Mucosa of descending colon (tissue), 3 donors: ENCODE measurements around the gene FRMD1. TPM values are rescaled to one million over a fixed set of nuclear protein-coding genes. Genes with fewer than 3 reads are reported as not detected.
"Not testable (repeated sequence)": the region's sequence is repeated elsewhere in the genome, so short reads cannot be mapped to it uniquely, and the experiment has no call there.

Experiments
- ATAC-seq: fragments of 200-7000 bp; cut with Tn5 transposase; one replicate; pipeline ENCODE4 v1.9.1; 2020; ENCODE audit warnings: mild to moderate bottlenecking, moderate library complexity
- DNase-seq, 3 donors: peaks; one replicate each; pipeline ENCODE4 v3.0.0-alpha.2; 2020
- H3K36me3 ChIP-seq: fragments of 200-600 bp; one replicate; pipeline ENCODE4 v1.8.0; 2021; ENCODE audit warnings: low read depth, mild to moderate bottlenecking
- H3K4me1 ChIP-seq: fragments of 200-600 bp; one replicate; pipeline ENCODE4 v1.8.0; 2021; ENCODE audit warnings: low read depth, mild to moderate bottlenecking
- H3K4me3 ChIP-seq: fragments of 200-600 bp; one replicate; pipeline ENCODE4 v1.8.0; 2021; ENCODE audit warnings: mild to moderate bottlenecking
- H3K9me3 ChIP-seq: fragments of 200-600 bp; one replicate; pipeline ENCODE4 v1.8.0; 2021; ENCODE audit warnings: mild to moderate bottlenecking
- CTCF ChIP-seq: fragments of 200-600 bp; IDR thresholded peaks from one replicate; pipeline ENCODE4 v1.8.0; 2022; ENCODE audit warnings: antibody characterized with exemption, mild to moderate bottlenecking
- intact Hi-C, 2 donors: fragments of 100-400 bp; cut with DNase I in 1 of 2; cut with micrococcal nuclease in 1 of 2; formaldehyde crosslinking; loops; one replicate each; pipeline versions ENCODE4 v1.11.0 to v1.11.1; 2022; cut with DNase I, micrococcal nuclease
- total RNA-seq, 3 donors: library from RNA; stranded (reverse); fragmentation: NEBNext Ultra II Directional in 2 of 3; extraction: Animal tissue kit (Norgen Biotek cat#: 25700) in 2 of 3; gene quantifications; one replicate each; pipeline versions ENCODE4 v1.2.1 to v1.2.4, GENCODE V29; 2021 to 2023
- donor health status: DM: no; HTN: no; CAD: no; lungs with moderate emphysema.
- donor health status: DM: no; HTN: no; CAD: no.
- donor health status: DM: no; HTN: yes; CAD: no.

The FRMD1 gene
- total RNA-seq, 3 donors from 2014 or later = 14.3 to 57.5 (median 17.1) TPM

- TF ChIP-seq CTCF = no peak
- peaks cover 35% of the 10 kb centered on the region for H3K4me1 ChIP-seq
- DNase-seq (no peak), ATAC-seq (no peak)
- intact Hi-C loops = no loop called here
- no peaks in the 10 kb centered on the region for H3K36me3 ChIP-seq
- no peak overlapping the region for H3K4me3 ChIP-seq
- no peaks in the 10 kb centered on the region for H3K9me3 ChIP-seq
These were observed 4.5 kb upstream of the FRMD1 start for GRCh38 chr6:168083514-168083885.

GRCh38 chr6:168082860-168083513 lies 4.0 kb upstream of the FRMD1 start:
- TF ChIP-seq CTCF = no peak
- Histone ChIP-seq H3K9me3 (no peaks in the 10 kb centered on the region), H3K4me1 (peaks cover 30% of the 10 kb centered on the region), H3K4me3 (no peak overlapping the region), H3K36me3 (no peaks in the 10 kb centered on the region)
- intact Hi-C loops = no loop called here
- DNase-seq = peak in 1 of 3 donors; percentile 60
- ATAC-seq = peak; percentile 31

DNA sequence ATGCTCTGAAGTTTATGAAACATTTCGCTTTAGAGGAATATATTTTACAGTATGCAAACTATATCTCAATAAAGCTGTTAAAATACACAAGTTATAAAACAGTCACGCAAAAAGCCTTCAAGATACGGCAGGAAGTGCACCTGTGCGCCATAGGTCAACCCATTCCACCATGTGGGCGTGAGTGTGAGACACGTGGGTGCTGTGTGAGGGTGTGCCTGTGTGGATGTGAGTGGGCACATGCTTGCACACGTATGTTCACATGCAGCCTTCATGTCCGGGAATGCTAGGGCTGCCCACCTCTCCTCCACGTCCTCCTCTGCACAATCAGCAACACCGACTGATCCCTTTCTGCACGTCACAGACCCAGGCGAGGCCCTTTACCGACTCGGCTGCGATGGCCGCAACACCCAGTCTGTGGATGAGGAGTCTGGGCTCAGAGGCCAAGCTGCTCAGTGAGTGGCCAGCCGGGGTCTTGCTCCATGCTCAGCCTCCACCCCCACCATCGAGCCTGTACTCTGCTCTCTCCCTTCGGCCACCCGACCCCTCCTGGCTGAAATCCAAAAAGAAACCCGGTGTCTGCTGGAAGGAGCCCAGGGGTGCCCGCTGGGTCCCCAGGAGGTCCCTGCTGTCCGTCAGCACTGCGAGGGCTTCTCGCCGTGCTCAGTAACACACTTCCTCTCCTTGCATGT lies 3.0 kb upstream of the FRMD1 start:
- Histone ChIP-seq H3K4me3 (no peak overlapping the region), H3K36me3 (no peaks in the 10 kb centered on the region), H3K9me3 (no peaks in the 10 kb centered on the region), H3K4me1 (peaks cover 23% of the 10 kb centered on the region)
- DNase-seq (no peak), ATAC-seq (peak; percentile 35)
- intact Hi-C loops = no loop called here
- no peak for TF ChIP-seq CTCF

DNA sequence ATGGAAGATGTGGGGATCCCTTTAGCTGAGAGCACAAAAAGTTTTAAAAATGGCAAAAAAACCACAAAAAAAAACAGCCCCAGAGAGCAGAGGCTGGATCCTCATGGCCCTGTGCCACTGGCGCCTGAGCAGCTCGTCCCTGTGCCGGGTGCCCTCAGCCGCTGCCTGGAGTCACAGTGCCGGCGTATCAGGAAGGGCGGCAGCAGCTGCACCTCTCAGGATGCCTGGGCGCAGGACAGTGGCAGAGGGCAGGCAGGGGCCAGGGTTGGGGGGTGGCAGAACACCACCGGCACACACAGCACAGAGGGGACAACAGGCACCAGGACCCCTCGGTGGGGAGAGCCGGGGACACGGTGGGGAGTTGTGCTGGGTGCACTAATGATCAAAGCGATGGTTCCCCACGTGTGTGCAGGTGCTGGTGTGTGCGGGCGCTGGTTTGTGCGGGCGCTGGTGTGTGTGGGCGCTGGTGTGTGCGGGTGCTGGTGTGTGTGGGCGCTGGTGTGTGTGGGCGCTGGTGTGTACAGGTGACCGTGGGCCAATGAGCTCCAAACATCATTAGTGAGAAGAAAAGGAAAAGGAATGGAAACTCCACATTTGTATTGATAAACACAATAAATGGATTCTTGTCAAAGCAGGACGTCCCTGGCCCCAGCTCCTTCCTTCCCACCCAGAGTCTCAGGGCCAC lies 1.5 kb upstream of the FRMD1 start:
- TF ChIP-seq CTCF = no peak
- H3K4me1 ChIP-seq = peaks cover 23% of the 10 kb centered on the region
- H3K36me3 ChIP-seq = no peaks in the 10 kb centered on the region
- DNase-seq (no peak), ATAC-seq (no peak)
- no peaks in the 10 kb centered on the region for H3K9me3 ChIP-seq
- intact Hi-C loops = no loop called here
- H3K4me3 ChIP-seq = no peak overlapping the region

DNA sequence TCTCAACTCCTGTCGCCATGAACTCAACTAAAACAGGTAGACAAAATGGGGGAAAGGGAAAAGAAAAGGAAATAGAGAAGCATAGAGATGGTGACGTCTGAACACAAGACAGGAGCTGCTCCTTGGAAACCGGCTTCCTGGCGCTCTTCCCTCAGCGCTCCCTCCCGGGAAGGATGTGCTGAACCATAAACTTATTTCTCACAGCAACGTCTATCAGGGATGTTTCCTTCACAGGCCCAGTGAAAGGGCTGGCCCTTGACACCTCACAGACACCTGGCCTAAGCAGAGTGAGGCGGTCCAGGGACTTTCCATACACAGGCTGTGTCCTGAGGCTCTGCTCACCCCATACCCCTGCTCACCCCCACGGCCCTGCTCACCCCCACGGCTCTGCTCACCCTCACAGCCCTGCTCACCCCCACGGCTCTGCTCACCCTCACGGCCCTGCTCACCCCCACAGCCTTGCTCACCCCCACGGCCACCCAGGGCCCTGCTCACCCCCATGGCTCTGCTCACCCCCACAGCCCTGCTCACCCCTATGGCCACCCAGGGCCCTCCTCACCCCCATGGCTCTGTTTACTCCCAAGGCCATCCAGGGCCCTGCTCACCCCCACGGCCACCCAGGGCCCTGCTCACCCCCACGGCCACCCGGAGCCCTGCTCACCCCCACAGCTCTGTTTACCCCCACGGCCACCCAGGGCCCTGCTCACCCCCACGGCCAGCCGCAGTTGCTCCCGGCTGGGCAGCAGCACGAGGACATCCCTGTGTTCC lies 653 bp downstream of the FRMD1 start:
- peaks cover 17% of the 10 kb centered on the region for H3K4me1 ChIP-seq
- peaks cover 2% of the 10 kb centered on the region for H3K36me3 ChIP-seq
- H3K9me3 ChIP-seq = no peaks in the 10 kb centered on the region
- TF ChIP-seq CTCF = no peak
- DNase-seq (peak in 2 of 3 donors; percentile 65 to 66), ATAC-seq (peak; percentile 48)
- intact Hi-C loops = no loop called here
- no peak overlapping the region for H3K4me3 ChIP-seq

GRCh38 chr6:168077401-168077800 lies 1.6 kb downstream of the FRMD1 start:
- intact Hi-C loops = not testable (repeated sequence)

More at GRCh38 chr6:168077401-168077800, 1.6 kb downstream of the FRMD1 start:
- not testable (repeated sequence) for H3K36me3 ChIP-seq, DNase-seq, H3K4me3 ChIP-seq, H3K9me3 ChIP-seq, ATAC-seq
- peaks cover 13% of the 10 kb centered on the region for H3K4me1 ChIP-seq
